Activated naive CD8-positive, alpha-beta T cell treated with anti-CD3 and anti-CD28 coated beads, Interleukin-2, amount 50 U/mL, for 24 hours (primary cell): ENCODE results near the gene KRTAP10-3.

Source experiments
- ATAC-seq: fragments of 150-1000 bp; cut with Tn5 transposase; one replicate; pipeline ENCODE4 v1.10.0; 2021
- DNase-seq: peaks from one replicate; pipeline ENCODE4 v3.0.0; 2021
- H3K27ac Mint-ChIP-seq: one replicate; pipeline ENCODE4 v1.8.0; 2021; ENCODE audit warnings: mild to moderate bottlenecking, mixed read lengths
- H3K27me3 Mint-ChIP-seq: one replicate; pipeline ENCODE4 v1.8.0; 2021; ENCODE audit warnings: mixed read lengths
- H3K36me3 Mint-ChIP-seq: one replicate; pipeline ENCODE4 v1.8.0; 2021; ENCODE audit warnings: low read depth, mixed read lengths
- H3K4me1 Mint-ChIP-seq: one replicate; pipeline ENCODE4 v1.8.0; 2021; ENCODE audit warnings: mixed read lengths
- H3K4me3 Mint-ChIP-seq: one replicate; pipeline ENCODE4 v1.8.0; 2021; ENCODE audit warnings: mild to moderate bottlenecking, moderate library complexity, mixed read lengths
- H3K9me3 Mint-ChIP-seq: one replicate; pipeline ENCODE4 v1.8.0; 2021; ENCODE audit warnings: mixed read lengths

KRTAP10-3 gene

DNA sequence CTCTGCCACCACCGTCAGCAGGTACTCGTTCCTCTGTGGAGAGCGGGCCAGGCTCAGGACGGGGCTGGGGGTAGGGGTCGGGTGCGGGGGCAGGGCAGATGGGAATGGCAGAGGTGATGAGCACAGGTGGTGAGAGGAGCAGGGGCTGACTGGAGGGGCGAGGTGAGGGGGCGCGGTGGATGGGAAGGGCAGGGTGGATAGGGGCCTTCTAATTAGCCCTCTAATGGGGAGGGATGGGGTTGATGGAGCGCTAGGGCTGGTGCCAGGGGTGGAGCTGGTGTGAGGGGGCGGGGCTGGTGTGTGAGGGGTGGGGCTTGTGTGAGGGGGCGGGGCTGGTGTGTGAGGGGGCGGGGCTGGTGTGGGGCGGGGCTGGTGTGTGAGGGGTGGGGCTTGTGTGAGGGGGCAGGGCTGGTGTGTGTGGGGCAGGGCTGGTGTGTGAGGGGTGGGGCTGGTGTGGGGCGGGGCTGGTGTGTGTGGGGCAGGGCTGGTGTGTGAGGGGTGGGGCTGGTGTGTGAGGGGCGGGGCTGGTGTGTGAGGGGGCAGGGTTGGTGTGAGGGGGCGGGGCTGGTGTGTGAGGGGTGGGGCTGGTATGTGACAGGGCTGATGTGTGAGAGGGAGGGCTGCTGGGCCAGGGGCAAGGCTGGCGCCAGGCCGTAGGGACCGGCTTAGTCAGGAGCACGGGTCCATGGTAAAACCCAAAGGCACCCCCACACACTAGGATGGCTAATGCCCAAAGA is 24.5 kb downstream of the KRTAP10-3 start:
- Mint-ChIP-seq H3K36me3 (no peaks in the 10 kb centered on the region), H3K4me3 (no peak overlapping the region), H3K27ac (no peak overlapping the region), H3K27me3 (peaks cover 2% of the 10 kb centered on the region), H3K4me1 (no peaks in the 10 kb centered on the region), H3K9me3 (no peaks in the 10 kb centered on the region)
- DNase-seq (no peak), ATAC-seq (no peak)

DNA sequence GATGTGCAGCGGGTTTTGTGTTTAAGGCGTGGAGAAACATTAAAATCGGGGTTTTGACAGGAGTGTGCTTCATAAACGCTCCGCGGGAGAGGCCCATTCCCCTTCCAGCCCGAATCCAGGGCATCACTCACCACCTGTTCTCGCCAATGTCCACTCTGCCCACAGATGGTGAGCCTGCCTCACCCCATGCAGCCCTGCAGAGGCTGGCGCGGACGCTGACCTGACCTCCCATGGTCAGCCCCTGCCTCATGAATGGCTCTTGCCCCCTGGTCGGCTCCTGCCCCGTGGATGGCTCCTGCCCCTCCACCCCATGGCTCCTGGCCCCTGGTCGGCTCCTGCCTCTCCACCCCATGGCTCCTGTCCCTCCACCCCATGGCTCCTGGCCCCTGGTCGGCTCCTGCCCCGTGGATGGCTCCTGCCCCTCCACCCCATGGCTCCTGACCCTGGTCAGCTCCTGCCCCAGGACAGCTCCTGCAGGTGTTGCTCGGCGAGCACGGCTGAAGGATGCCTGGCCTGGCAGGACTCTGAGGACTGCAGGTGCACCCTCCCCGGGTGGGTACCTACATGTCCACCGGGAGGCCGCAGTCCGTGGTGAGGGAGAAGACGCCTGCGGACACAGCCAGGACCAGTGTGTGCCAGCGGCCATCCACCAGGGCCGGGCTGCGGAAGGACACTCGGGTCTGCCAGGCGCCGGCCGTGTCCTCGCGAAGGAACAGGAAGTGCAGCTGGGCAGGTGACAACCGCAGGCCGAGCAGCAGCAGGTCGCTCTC is 25.3 kb downstream of the KRTAP10-3 start:
- Mint-ChIP-seq H3K4me3 (no peak overlapping the region), H3K27ac (no peak overlapping the region), H3K36me3 (no peaks in the 10 kb centered on the region), H3K27me3 (peaks cover 2% of the 10 kb centered on the region), H3K4me1 (no peaks in the 10 kb centered on the region), H3K9me3 (no peaks in the 10 kb centered on the region)
- DNase-seq (no peak), ATAC-seq (no peak)

DNA sequence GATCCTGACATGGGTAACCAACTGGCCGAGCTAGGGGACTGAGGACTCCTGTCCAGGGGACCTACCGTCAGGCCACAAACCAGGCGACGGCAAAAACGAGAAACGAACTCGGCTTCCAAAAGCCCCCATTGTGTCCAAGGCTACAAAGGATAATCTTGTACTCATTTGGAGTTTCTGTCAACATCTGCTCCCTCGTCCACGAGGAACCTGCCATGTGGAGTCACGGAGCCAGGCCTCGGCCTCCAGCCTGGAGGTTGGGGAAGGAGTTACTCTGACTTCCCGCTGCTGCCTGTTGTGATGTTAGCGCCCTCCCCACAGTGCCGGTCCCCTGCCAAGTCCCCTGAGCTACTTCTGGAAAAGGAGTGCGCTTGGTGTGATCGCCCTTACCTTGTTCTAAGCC is 25.9 kb downstream of the KRTAP10-3 start:
- Mint-ChIP-seq H3K4me3 (no peak overlapping the region), H3K4me1 (no peaks in the 10 kb centered on the region), H3K36me3 (no peaks in the 10 kb centered on the region), H3K27me3 (peaks cover 2% of the 10 kb centered on the region), H3K9me3 (no peaks in the 10 kb centered on the region), H3K27ac (no peak overlapping the region)
- DNase-seq (no peak), ATAC-seq (no peak)

DNA sequence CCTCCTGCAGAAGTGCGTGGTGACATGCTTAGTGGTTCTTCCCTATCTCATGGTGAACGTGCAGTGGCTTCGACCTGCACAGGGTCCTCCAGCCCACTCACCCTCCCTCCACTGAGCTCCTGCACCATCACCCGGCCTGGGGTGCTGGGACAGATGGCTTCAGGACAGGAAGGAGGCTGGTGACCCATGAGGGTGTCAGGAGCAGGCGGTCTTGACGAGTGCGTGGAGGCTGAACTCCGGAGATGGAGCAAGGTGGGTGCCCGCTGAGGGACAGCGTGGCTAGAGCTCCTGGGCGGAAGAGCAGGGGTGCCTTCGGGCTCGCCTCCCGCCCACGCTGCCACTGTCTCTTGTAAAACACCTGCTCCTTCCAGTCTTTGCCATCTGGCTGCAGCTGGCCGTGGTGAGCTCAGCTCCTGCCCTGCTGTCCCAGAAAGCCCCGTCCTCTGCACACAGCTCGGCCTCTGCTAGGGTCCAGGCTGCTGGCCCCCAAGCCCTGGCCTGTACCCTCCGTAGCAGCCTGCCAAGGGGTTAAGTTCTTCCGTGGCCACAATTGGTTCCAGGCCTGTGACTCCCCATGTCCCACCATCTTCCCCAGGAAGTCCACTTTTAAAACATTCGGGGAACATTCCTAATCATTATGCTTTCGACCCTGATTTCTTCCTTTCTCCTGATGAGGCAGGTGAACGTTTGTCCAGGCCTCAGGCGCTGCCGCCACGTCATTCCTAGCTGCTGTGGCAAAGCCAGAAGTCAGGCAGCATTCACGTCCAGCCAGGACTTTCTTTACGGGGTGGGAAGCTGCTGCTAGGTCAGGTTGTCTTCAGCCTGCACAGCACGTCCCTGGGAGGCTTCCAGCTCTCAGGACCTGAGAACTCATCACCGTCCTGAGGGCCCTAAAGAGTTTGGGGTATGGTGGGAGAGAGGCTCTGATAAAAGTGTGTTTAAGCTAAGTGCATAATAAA is 26.7 kb downstream of the KRTAP10-3 start:
- H3K36me3 Mint-ChIP-seq: no peaks in the 10 kb centered on the region
- DNase-seq (no peak), ATAC-seq (no peak)
- H3K4me1 Mint-ChIP-seq: no peaks in the 10 kb centered on the region
- no peak overlapping the region for H3K27ac Mint-ChIP-seq
- no peak overlapping the region for H3K4me3 Mint-ChIP-seq
- H3K9me3 Mint-ChIP-seq: no peaks in the 10 kb centered on the region
- H3K27me3 Mint-ChIP-seq: peaks cover 2% of the 10 kb centered on the region

DNA sequence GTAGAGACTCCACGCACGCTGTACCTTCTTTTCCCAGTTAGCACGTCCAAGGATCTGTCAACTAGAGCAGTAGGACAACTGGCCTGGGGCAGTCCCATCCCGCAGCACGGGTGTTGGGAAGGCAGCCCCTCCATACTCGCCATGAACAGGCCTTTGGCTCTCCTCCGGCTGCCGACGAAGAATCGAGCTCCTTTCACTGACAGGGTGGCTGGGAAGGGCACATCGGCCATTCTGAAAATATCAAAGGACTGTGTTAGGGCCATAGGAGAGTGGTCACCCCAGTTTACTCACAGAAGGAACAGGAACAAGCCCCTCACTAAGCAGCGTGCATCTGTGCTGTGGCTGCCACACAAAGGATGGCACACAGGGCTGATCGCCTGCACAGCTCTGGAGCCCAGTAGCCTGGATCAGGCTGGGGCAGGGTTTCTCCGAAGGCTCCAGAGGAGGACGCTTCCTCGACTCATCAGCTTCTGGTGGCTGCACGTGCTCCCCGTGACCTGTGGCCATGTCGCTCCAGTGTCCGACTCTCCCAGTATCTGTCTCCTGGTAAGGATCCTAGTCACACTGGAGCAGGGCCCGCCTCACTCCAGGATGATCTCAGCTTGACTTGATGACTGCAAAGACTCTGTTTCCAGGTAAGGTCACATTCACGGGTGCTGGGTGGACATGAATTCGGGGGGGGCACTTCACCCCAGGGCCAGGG is 27.5 kb downstream of the KRTAP10-3 start:
- ATAC-seq: no peak
- no peaks in the 10 kb centered on the region for H3K9me3 Mint-ChIP-seq
- no peak for DNase-seq
- H3K4me3 Mint-ChIP-seq: no peak overlapping the region
- H3K27me3 Mint-ChIP-seq: peaks cover 2% of the 10 kb centered on the region
- no peaks in the 10 kb centered on the region for H3K36me3 Mint-ChIP-seq
- no peak overlapping the region for H3K27ac Mint-ChIP-seq
- no peaks in the 10 kb centered on the region for H3K4me1 Mint-ChIP-seq

DNA sequence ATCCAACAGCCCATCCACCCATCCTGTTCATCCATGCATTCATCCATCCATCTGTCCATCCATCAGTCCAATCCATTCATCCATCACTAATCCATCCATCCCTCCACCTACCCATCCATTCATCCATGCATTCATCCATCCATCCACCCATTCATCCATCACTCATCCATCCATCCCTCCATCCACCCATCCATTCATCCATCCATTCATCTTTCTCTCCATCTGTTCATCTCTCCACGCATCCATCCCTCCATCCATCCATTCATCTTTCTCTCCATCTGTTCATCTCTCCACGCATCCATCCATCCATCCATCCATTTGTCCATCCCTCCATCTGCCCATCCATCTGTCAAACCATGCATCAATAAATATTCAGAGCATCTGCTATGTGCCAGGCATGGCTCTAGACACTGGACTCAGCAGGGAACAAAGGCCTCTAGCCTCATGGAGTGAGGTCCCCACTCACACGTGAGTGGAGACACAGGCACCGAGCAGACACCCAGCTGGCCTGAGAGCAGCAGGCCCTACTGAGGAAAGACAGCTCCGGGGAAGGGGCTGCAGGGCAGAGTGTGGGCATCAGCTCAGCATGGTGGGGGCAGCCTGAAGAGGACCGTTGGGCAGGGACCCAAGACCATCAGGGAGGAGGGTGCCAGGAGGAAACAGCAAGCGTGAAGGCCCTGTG is 28.2 kb downstream of the KRTAP10-3 start:
- no peak for DNase-seq
- Mint-ChIP-seq H3K27ac (no peak overlapping the region), H3K4me1 (no peaks in the 10 kb centered on the region), H3K4me3 (no peak overlapping the region), H3K36me3 (no peaks in the 10 kb centered on the region), H3K27me3 (peaks cover 2% of the 10 kb centered on the region), H3K9me3 (no peaks in the 10 kb centered on the region)
- no peak for ATAC-seq

DNA sequence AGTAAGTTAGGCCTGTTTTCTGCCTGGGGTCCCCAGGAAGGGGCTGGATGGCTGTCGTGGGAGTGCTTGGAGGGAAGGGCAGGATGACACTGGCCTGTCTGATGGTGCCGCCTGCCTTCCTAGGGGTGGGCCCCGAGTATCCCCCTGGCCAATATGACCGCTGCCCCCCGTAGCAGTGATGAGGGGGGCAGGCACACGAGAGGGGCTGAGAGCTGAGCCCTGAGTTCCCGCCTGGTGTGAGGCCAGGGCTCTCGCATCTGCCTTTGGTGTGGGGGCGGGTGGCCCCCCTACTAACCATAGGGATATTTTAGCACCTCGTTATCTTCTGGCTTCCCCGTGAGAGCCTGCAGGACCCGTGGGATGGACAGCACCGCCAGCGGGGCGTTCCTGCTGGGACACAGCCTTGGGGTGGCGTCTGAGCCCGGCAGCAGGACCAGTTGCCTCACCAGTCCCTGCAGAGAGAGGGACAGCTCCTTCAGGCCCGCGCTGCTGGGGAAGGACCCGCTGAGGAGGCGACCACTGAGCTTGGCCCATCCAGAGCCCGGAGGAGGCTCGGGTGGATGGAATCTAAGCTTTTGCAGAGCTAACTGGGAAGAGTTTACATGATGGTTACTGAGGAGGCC is 29.0 kb downstream of the KRTAP10-3 start:
- H3K4me1 Mint-ChIP-seq: no peaks in the 10 kb centered on the region
- no peak overlapping the region for H3K4me3 Mint-ChIP-seq
- H3K27me3 Mint-ChIP-seq: peaks cover 2% of the 10 kb centered on the region
- no peaks in the 10 kb centered on the region for H3K9me3 Mint-ChIP-seq
- no peak for DNase-seq
- H3K36me3 Mint-ChIP-seq: no peaks in the 10 kb centered on the region
- ATAC-seq: no peak
- no peak overlapping the region for H3K27ac Mint-ChIP-seq

DNA sequence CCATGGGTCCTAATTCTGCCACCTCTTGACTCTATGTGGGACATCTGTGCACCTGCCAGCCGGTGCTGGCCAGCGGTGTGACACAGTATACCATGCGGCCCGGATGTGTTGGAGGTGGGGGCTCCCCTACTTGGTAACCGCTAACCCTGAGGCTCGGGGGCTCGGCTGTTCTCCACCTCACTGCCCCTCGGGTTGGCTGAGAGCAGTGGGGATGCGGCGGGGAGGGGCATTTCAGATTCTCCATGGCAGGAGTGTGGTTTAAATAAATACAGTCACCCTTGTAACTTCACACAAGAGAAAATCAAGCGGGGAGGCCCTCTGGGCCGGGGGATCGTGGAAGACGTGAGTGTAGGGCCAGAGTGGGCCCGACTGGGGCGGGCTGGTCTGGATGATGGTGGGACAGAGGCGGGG is 29.6 kb downstream of the KRTAP10-3 start:
- H3K36me3 Mint-ChIP-seq: no peaks in the 10 kb centered on the region
- no peak overlapping the region for H3K27ac Mint-ChIP-seq
- ATAC-seq: no peak
- H3K27me3 Mint-ChIP-seq: peaks cover 2% of the 10 kb centered on the region
- no peaks in the 10 kb centered on the region for H3K4me1 Mint-ChIP-seq
- no peaks in the 10 kb centered on the region for H3K9me3 Mint-ChIP-seq
- H3K4me3 Mint-ChIP-seq: no peak overlapping the region
- DNase-seq: no peak

DNA sequence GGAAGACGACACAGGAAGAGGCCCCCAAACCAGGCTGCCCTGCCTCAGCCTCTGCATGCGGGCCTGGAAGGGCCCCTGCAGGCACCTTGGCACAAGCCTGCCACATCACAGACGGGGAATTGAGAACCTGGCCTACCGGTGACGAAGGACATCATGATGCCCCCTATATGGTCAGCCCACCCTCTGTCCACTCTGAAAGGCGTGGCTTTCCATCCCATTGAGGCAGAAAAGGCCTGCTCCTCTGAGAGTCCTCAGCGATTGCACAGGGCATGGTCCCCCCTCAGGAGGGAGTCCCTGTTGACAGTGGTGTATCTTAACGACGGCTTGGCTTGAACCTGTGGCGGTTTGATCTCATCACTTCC is 30.0 kb downstream of the KRTAP10-3 start:
- DNase-seq: no peak
- Mint-ChIP-seq H3K4me1 (no peaks in the 10 kb centered on the region), H3K9me3 (no peaks in the 10 kb centered on the region), H3K36me3 (no peaks in the 10 kb centered on the region), H3K4me3 (no peak overlapping the region), H3K27ac (no peak overlapping the region), H3K27me3 (peaks cover 2% of the 10 kb centered on the region)
- ATAC-seq: no peak

DNA sequence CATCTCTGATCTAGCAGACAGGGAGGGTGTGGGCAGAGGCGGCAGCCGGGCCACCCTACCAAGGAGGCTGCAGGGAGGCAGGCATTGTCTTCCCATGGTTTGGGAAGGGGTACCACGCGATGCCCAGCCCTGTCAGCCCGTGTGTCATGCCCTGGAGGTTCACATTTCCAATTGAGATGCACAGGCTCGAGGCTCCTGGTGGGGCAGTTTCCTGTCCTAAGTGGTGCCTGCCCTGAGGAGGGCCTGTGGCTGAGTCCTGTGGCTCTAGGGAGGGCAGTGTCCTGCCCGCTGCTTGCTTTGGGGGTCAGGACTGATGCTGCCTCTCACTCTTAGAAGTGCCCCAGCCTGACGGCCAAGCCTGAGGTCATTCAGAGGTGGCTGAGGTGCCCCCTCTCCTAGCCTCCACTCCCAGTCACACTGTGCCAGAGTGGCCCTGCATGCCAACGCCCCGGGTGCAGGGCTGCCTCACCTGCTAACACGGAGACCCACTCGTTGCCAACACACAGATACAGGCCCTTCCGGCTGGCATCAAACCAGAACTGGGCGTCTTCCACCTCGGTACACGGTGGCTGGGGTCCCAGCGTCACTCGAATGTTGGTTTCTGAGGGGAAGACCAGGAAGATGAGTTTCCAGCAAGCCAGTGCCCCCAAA is 30.5 kb downstream of the KRTAP10-3 start:
- no peak for DNase-seq
- Mint-ChIP-seq H3K4me3 (no peak overlapping the region), H3K27me3 (peaks cover 2% of the 10 kb centered on the region), H3K36me3 (no peaks in the 10 kb centered on the region), H3K27ac (no peak overlapping the region), H3K4me1 (no peaks in the 10 kb centered on the region), H3K9me3 (no peaks in the 10 kb centered on the region)
- ATAC-seq: no peak

DNA sequence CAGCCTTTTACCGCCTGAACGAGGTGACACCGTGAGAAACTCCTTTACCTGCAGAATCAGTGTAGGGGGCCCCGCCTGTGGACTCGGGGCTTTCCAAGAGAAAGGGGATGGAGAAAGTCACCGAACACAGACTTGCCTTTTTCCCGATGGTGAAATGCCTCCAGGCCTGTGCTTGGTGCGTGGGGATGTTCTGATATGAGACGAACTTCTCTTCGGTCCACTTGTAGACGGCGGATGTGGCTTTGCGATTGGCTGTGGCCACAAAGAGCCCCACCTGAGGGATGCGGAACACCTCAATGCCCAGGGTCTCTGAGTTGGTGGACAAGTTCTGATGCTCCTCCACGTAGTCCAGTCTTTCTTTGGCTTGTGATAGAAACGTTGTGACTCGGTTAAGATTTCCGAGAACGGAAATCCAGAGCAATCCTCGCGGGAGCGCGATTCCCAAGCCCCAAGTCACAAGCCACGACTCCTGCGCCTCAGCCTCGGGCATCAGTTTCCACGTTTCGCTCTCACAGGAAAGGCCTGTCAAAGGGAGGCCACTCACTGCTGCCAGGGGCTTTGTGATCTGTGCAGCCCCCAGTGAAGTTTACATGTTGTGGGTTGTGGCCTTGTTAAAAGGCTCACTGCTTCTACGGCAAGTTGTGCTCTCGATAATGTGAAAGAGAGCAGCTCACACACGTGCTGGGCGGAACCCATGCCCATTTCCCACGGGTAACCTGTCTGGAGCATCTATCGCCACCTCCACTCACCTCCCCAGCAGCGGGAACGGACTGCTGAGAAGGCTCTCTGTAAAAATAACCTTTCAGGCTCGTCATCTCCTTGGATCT is 31.2 kb downstream of the KRTAP10-3 start:
- H3K4me1 Mint-ChIP-seq: no peaks in the 10 kb centered on the region
- H3K27me3 Mint-ChIP-seq: peaks cover 2% of the 10 kb centered on the region
- ATAC-seq (no peak), DNase-seq (no peak)
- no peaks in the 10 kb centered on the region for H3K9me3 Mint-ChIP-seq
- no peak overlapping the region for H3K27ac Mint-ChIP-seq
- no peak overlapping the region for H3K4me3 Mint-ChIP-seq
- no peaks in the 10 kb centered on the region for H3K36me3 Mint-ChIP-seq

DNA sequence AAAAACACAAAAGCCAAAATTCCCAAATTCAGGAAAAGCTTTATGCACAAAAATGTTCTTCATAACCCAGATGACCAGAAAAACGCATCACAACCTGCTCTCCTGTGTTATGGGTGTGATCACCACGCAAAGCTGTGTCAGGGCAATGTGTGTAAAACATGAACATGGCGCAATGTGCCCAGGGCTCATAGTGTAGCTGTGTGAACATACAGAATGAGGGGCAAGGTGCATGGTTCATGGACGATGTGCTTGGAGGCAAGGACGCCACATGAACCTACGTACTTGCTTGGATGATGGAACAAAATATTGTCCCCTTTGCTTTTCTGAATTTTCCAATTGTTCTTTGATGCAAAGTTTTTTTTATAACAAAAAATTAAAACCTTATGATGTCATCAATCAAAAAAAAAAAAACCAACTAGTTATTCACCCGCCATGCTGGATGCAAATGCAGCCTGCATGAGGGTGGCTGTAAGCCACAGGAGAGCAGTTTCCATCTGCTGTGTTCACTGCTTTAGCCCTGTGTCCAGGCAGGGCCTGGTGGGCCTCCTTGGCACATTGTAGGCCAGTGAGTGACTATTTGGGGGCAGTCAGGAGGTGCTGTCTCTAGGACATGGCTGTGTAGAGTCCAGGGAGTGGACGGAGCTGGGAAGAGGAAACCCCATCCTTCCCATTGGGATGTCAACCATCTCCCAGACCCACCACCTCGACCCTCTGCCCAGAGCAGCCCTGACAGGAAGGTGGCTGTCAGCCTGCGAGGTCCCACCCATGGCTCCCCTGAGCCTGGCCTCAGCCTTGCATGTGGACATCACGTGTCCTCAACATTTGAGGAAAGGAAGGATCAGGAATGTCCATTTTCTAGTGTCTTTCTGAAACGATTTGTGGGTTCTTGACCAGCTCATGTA is 32.2 kb downstream of the KRTAP10-3 start:
- peaks cover 2% of the 10 kb centered on the region for H3K27me3 Mint-ChIP-seq
- no peak overlapping the region for H3K27ac Mint-ChIP-seq
- no peak overlapping the region for H3K4me3 Mint-ChIP-seq
- no peaks in the 10 kb centered on the region for H3K36me3 Mint-ChIP-seq
- no peaks in the 10 kb centered on the region for H3K9me3 Mint-ChIP-seq
- DNase-seq (no peak), ATAC-seq (no peak)
- no peaks in the 10 kb centered on the region for H3K4me1 Mint-ChIP-seq
